Endothelial cell of umbilical vein (primary cell): Measurements from ENCODE around the gene MID1. TPM values are rescaled to one million over a fixed set of nuclear protein-coding genes. Genes with fewer than 3 reads are reported as not detected.
A peak's percentile ranks its signal among the peaks of the same experiment; 100 is the strongest.

Source experiments
- BruUV-seq: library from RNA; stranded (reverse); fragments of 400-500 nt; replicated peaks from 2 replicates; lab custom pipeline; 2021; lab: Mats Ljungman, UMichigan
- CTCF ChIA-PET: fragments of 300-600, 350-600 bp; sonication (Branson Sonifier 250); formaldehyde crosslinking; loops from one replicate; lab custom pipeline; 2021; ENCODE audit warnings: antibody characterized with exemption, inconsistent platforms; lab: Charles Lee
- POLR2A ChIA-PET: fragments of 300-600, 350-600 bp; sonication (Branson Sonifier 250); formaldehyde crosslinking; loops from one replicate; lab custom pipeline; 2021; ENCODE audit warnings: antibody characterized with exemption, inconsistent platforms; lab: Charles Lee
- DNase-seq: peaks from one replicate; pipeline ENCODE4 v3.0.0-alpha.2; 2011; ENCODE audit warnings: low read depth, low spot score
- FAIRE-seq: peaks from 2 replicates; lab custom pipeline; 2011; peaks lifted over from hg19 to GRCh38; lab: Jason Lieb, UNC
- H2AFZ ChIP-seq: 2 replicates; pipeline ENCODE4 v1.6.0; 2012; ENCODE audit warnings: low read depth, low read length, control low read depth, inconsistent platforms
- H3K27ac ChIP-seq: 2 replicates; pipeline ENCODE4 v1.5.1; 2011; ENCODE audit warnings: low read depth, mild to moderate bottlenecking, control low read depth, low read length, moderate library complexity; ENCODE audit not compliant: insufficient read depth
- H3K27me3 ChIP-seq, 2 experiments: 2 replicates each; pipeline versions ENCODE4 v1.6.0 to v1.6.1; 2011; ENCODE audit warnings: low read length in 2 of 2, mixed read lengths in 1 of 2; ENCODE audit not compliant: control insufficient read depth in 2 of 2, insufficient read depth in 2 of 2
- H3K36me3 ChIP-seq, 2 experiments: 2 replicates in 1 of 2; 3 replicates in 1 of 2; pipeline ENCODE4 v1.5.1; 2011; ENCODE audit warnings: low read length in 2 of 2, mild to moderate bottlenecking in 1 of 2, moderate library complexity in 1 of 2; ENCODE audit not compliant: control insufficient read depth in 2 of 2, insufficient read depth in 2 of 2; ENCODE audit errors: extremely low read depth in 1 of 2
- H3K4me1 ChIP-seq: 3 replicates; pipeline ENCODE4 v1.5.1; 2011; ENCODE audit warnings: mild to moderate bottlenecking, low read length; ENCODE audit not compliant: control insufficient read depth, insufficient read depth; ENCODE audit errors: extremely low read depth
- H3K4me2 ChIP-seq: 2 replicates; pipeline ENCODE4 v1.6.1; 2011; ENCODE audit warnings: low read length, control low read depth, mixed read lengths; ENCODE audit not compliant: insufficient read depth
- H3K4me3 ChIP-seq, 3 experiments: fragments of 200-600 bp in 1 of 3; sonication (generic), shearing (Covaris generic) in 1 of 3; replicated peaks in 1 of 3; 2 replicates each; pipeline ENCODE4 v1.5.1; 2011 to 2016; ENCODE audit warnings: control low read depth in 3 of 3, low read length in 3 of 3, mild to moderate bottlenecking in 2 of 3, inconsistent platforms in 1 of 3, low read depth in 1 of 3, moderate library complexity in 1 of 3; ENCODE audit not compliant: insufficient read depth in 1 of 3
- H3K79me2 ChIP-seq: 2 replicates; pipeline ENCODE4 v1.6.0; 2012; ENCODE audit warnings: low read length, inconsistent platforms; ENCODE audit not compliant: control insufficient read depth, insufficient read depth
- H3K9ac ChIP-seq: replicated peaks from 2 replicates; pipeline ENCODE3; 2011; ENCODE audit warnings: low read length, control low read depth; ENCODE audit not compliant: insufficient read depth; ENCODE audit errors: extremely low read depth
- H3K9me1 ChIP-seq: replicated peaks from 3 replicates; pipeline ENCODE4 v1.6.0; 2011; ENCODE audit warnings: mild to moderate bottlenecking, low read length; ENCODE audit not compliant: control insufficient read depth, insufficient read depth; ENCODE audit errors: extremely low read depth
- H3K9me3 ChIP-seq: replicated peaks from 2 replicates; pipeline ENCODE4 v1.5.1; 2012; ENCODE audit warnings: low read length, inconsistent platforms; ENCODE audit not compliant: control insufficient read depth, insufficient read depth
- H4K20me1 ChIP-seq: replicated peaks from 2 replicates; pipeline ENCODE3; 2011; ENCODE audit warnings: mild to moderate bottlenecking, low read length; ENCODE audit not compliant: control insufficient read depth, insufficient read depth; ENCODE audit errors: extremely low read depth
- CTCF ChIP-seq, 2 donors: IDR thresholded peaks; 1 replicate in 1 of 2; 2 replicates in 1 of 2; pipeline ENCODE4 v1.5.1; 2011; ENCODE audit warnings: low read length in 2 of 2, mild to moderate bottlenecking in 2 of 2, moderate library complexity in 2 of 2, control low read depth in 1 of 2, inconsistent platforms in 1 of 2, low read depth in 1 of 2; ENCODE audit not compliant: insufficient read depth in 1 of 2; ENCODE audit errors: extremely low read depth in 1 of 2
- EZH2 ChIP-seq: IDR thresholded peaks from 2 replicates; pipeline ENCODE4 v1.6.1; 2012; ENCODE audit warnings: borderline replicate concordance, low read depth, mild to moderate bottlenecking, moderate library complexity, low read length, inconsistent platforms; ENCODE audit not compliant: severe bottlenecking
- FOS ChIP-seq: IDR thresholded peaks from 2 replicates; pipeline ENCODE4 v1.6.1; 2011; ENCODE audit warnings: mild to moderate bottlenecking, low read length, moderate library complexity, borderline replicate concordance; ENCODE audit not compliant: insufficient read depth
- GATA2 ChIP-seq: IDR thresholded peaks from 2 replicates; pipeline ENCODE4 v1.7.0; 2011; ENCODE audit warnings: low read depth, mild to moderate bottlenecking, moderate library complexity, mixed read lengths, low read length; ENCODE audit not compliant: insufficient read length, insufficient read depth
- JUN ChIP-seq: IDR thresholded peaks from 2 replicates; pipeline ENCODE4 v1.6.1; 2011; ENCODE audit warnings: borderline replicate concordance, low read depth; ENCODE audit not compliant: insufficient read length, insufficient read depth
- MYC ChIP-seq: IDR thresholded peaks from one replicate; pipeline ENCODE4 v1.6.1; 2011; ENCODE audit warnings: mild to moderate bottlenecking, low read depth, low read length
- POLR2A ChIP-seq: IDR thresholded peaks from 2 replicates; pipeline ENCODE4 v1.6.1; 2012; ENCODE audit warnings: low read depth, mild to moderate bottlenecking, control low read depth, low read length
- POLR2AphosphoS5 ChIP-seq: IDR thresholded peaks from 2 replicates; pipeline ENCODE4 v1.6.1; 2012; ENCODE audit warnings: low read depth, mild to moderate bottlenecking, control low read depth, low read length, moderate library complexity; ENCODE audit not compliant: insufficient read depth
- dilution Hi-C: fragments of 300-500 bp; cut with MboI; formaldehyde crosslinking; loops from one replicate; pipeline ENCODE4 v1.15.0; 2019; ENCODE audit warnings: low sequenced_read_pairs; ENCODE audit not compliant: extremely low pct_ligation_motif_present
- intact Hi-C: fragments of 100-400 bp; cut with micrococcal nuclease; formaldehyde crosslinking; loops from one replicate; pipeline ENCODE4 v1.10.0; 2022
- polyA plus RNA-seq, 4 experiments: library from polyadenylated mRNA; depleted of rRNA in 3 of 4; stranded (reverse) in 3 of 4; unstranded in 1 of 4; fragments of >200 nt; gene quantifications; 2 replicates each; pipeline versions ENCODE4 v1.2.1 to v1.2.3, GENCODE V29; 2011 to 2012; ENCODE audit warnings: missing spikeins in 1 of 4
- total RNA-seq: library from RNA; stranded (reverse); gene quantifications from 2 replicates; pipeline ENCODE4 v1.2.3, GENCODE V29; 2021
- TF ChIP-seq, protein P1 (sequence below): IDR thresholded peaks from 2 replicates; pipeline ENCODE4 v1.6.1; 2011; ENCODE audit not compliant: insufficient read depth, insufficient read length

MID1 gene
- total and polyA plus RNA-seq, 2 donors (not counting 3 experiments of a cell fraction or from before 2014, with no cell fraction given) = 21.3 to 29.8 TPM

GRCh38 chrX:10453945-10454344 lies 166.4 kb downstream of the MID1 start:
- Histone ChIP-seq H3K9me1 (no peaks in the 10 kb centered on the region), H4K20me1 (no peaks in the 10 kb centered on the region), H3K4me3 (no peak overlapping the region), H3K79me2 (no peaks in the 10 kb centered on the region), H3K4me2 (no peak overlapping the region), H3K27me3 (no peaks in the 10 kb centered on the region), H3K4me1 (peaks cover 9% of the 10 kb centered on the region), H3K9ac (no peak overlapping the region), H2AFZ (no peak overlapping the region), H3K27ac (no peak overlapping the region), H3K36me3 (peaks cover 0 to 2% of the 10 kb centered on the region in 2 experiments), H3K9me3 (no peaks in the 10 kb centered on the region)
- POLR2A ChIA-PET = no interaction called here
- TF ChIP-seq EZH2 = no peak
- BruUV-seq = no TSS peak
- CTCF ChIA-PET = no interaction called here
- DNase-seq = no peak
- dilution Hi-C loops = no loop called here
- intact Hi-C loops = no loop called here
- FAIRE-seq = no peak

- no peak for DNase-seq
- H3K4me3 ChIP-seq = no peak overlapping the region
- H3K79me2 ChIP-seq = no peaks in the 10 kb centered on the region
- ChIA-PET POLR2A (no interaction called here), CTCF (no interaction called here)
- no peak for FAIRE-seq
- H3K9me3 ChIP-seq = no peaks in the 10 kb centered on the region
- H2AFZ ChIP-seq = no peak overlapping the region
- H3K9ac ChIP-seq = no peak overlapping the region
- H4K20me1 ChIP-seq = no peaks in the 10 kb centered on the region
- dilution Hi-C loops (no loop called here), intact Hi-C loops (loop anchor here (2.0 kb wide), 1 partner anchor 32 kb away; no protein-coding TSS in a partner anchor)
- TF ChIP-seq FOS (no peak), GATA2 (no peak), MYC (no peak), JUN (no peak), POLR2AphosphoS5 (no peak), CTCF (IDR thresholded peaks at IDR 0.05; ENCODE audit: extremely low read depth in 1 of 2, insufficient read depth in 1 of 2, low read depth in 1 of 2, low read length in 2 of 2) (no peak), EZH2 (no peak), POLR2A (no peak)
- TF ChIP-seq, protein P1, sequence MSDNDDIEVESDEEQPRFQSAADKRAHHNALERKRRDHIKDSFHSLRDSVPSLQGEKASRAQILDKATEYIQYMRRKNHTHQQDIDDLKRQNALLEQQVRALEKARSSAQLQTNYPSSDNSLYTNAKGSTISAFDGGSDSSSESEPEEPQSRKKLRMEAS = no peak
- H3K27ac ChIP-seq = peak overlapping the region; percentile 17
- peaks cover 11% of the 10 kb centered on the region for H3K4me1 ChIP-seq
- no TSS peak for BruUV-seq
- H3K9me1 ChIP-seq = no peaks in the 10 kb centered on the region
- H3K4me2 ChIP-seq = no peak overlapping the region
- H3K36me3 ChIP-seq = peaks cover 0 to 2% of the 10 kb centered on the region in 2 experiments
- H3K27me3 ChIP-seq = no peaks in the 10 kb centered on the region
These were observed 169.4 kb downstream of the MID1 start for GRCh38 chrX:10450959-10451355.
